COLO668 (cell line): Measurements from ENCODE around the gene LRRC3B.

Source experiments
- DNase-seq: peaks from one replicate; lab custom pipeline; 2025; ENCODE audit not compliant: unreplicated experiment; lab: John Stamatoyannopoulos, UW

The LRRC3B gene

GRCh38 chr3:26704736-26705135 is 82.2 kb downstream of the LRRC3B start:
- no peak for DNase-seq

GRCh38 chr3:26708501-26708900 is 85.9 kb downstream of the LRRC3B start:
- no peak for DNase-seq

- no peak for DNase-seq
Observed at GRCh38 chr3:26712211-26713026, 89.8 kb downstream of the LRRC3B start.

- no peak for DNase-seq
Observed at GRCh38 chr3:26713091-26713490, 90.5 kb downstream of the LRRC3B start.

- DNase-seq = no peak
Observed at GRCh38 chr3:26714485-26714884, 91.9 kb downstream of the LRRC3B start.

- no peak for DNase-seq
Observed at GRCh38 chr3:26715431-26715830, 92.9 kb downstream of the LRRC3B start.

GRCh38 chr3:26718315-26718714 is 95.7 kb downstream of the LRRC3B start:
- DNase-seq = no peak

GRCh38 chr3:26719134-26719533 is 96.6 kb downstream of the LRRC3B start:
- DNase-seq = no peak

GRCh38 chr3:26721047-26721446 is 98.5 kb downstream of the LRRC3B start:
- DNase-seq = no peak

GRCh38 chr3:26731843-26732242 is 109.3 kb downstream of the LRRC3B start:
- DNase-seq = no peak

- DNase-seq = no peak
Observed at GRCh38 chr3:26750263-26750662, 127.7 kb downstream of the LRRC3B start.

- no peak for DNase-seq
Observed at GRCh38 chr3:26752466-26752865, 129.9 kb downstream of the LRRC3B start.

GRCh38 chr3:26753095-26753494 is 130.5 kb downstream of the LRRC3B start:
- DNase-seq = no peak

- no peak for DNase-seq
Observed at GRCh38 chr3:26757978-26758377, 135.4 kb downstream of the LRRC3B start.
